ENCODE results near the gene BIK. TPM values are rescaled to one million over a fixed set of nuclear protein-coding genes. Genes with fewer than 3 reads are reported as not detected.

BIK gene
- polyA plus RNA-seq, 2 donors: 11.4 to 18.5 TPM

DNA sequence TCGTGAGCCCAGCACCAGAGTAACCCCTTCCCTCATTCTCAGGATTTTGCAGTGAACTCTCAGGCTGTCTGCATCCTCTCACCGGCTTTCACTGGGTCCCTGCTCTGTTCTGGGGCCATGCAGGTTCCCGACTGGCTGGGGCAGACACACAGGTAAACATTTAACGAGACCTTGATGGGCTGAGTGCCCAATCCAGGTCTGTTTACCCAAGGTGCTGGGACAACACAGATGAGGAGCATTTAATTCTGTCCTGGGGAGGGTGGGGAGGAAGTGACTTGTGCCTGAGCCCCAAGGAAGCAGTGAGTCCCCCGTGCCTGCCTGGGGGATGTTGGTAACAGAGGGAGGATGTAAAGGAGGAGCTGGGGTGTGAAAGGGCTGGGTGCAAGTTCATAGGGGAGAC, 4.4 kb downstream of the BIK start:
- H3K4me3 ChIP-seq (ENCODE audit: low read depth in 1 of 2, low read length in 2 of 2): no peak overlapping the region
- peaks cover 0 to 10% of the 10 kb centered on the region in 2 donors for H3K4me1 ChIP-seq (ENCODE audit: control insufficient read depth in 2 of 2, insufficient read depth in 2 of 2, low read length in 1 of 2)
- 37 to 43% methylated on average over 5 of the region's 5 CpGs for WGBS, 2 donors
- H3K36me3 ChIP-seq (ENCODE audit: control insufficient read depth in 2 of 2, insufficient read depth in 2 of 2, low read length in 1 of 2): no peaks in the 10 kb centered on the region
- H3K27ac ChIP-seq (ENCODE audit: low read depth in 2 of 2, low read length in 1 of 2): no peak overlapping the region
- H3K27me3 ChIP-seq (ENCODE audit: control insufficient read depth in 1 of 2, insufficient read depth in 2 of 2, low read length in 2 of 2): no peaks in the 10 kb centered on the region
- H3K9me3 ChIP-seq (ENCODE audit: control insufficient read depth in 2 of 2, insufficient read depth in 1 of 2, low read depth in 1 of 2, low read length in 1 of 2): no peaks in the 10 kb centered on the region

DNA sequence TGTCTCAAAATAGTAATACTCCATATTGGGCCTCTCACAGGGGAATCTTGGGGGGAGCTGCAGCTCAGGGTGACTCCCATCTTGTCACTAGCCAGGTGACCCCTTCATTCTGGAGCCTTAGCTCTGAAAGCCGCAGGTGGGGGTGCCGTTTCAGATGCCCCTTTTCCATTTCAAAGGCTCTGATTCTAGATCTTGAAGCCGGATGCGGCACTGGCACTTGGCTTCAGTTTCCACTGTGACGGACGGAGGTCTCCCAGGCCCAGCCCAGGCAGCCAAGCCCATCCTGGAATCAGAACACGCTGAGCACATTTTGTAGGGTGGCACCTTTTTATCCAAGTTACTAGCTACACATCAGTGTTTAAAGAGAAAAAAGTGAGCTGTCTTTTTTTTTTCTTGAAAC, 6.4 kb downstream of the BIK start:
- Histone ChIP-seq H3K4me1 (ENCODE audit: control insufficient read depth in 2 of 2, insufficient read depth in 2 of 2, low read length in 1 of 2) (peaks cover 0 to 18% of the 10 kb centered on the region in 2 donors), H3K4me3 (ENCODE audit: low read depth in 1 of 2, low read length in 2 of 2) (no peak overlapping the region), H3K27me3 (ENCODE audit: control insufficient read depth in 1 of 2, insufficient read depth in 2 of 2, low read length in 2 of 2) (no peaks in the 10 kb centered on the region), H3K27ac (ENCODE audit: low read depth in 2 of 2, low read length in 1 of 2) (no peak overlapping the region), H3K9me3 (ENCODE audit: control insufficient read depth in 2 of 2, insufficient read depth in 1 of 2, low read depth in 1 of 2, low read length in 1 of 2) (no peaks in the 10 kb centered on the region), H3K36me3 (ENCODE audit: control insufficient read depth in 2 of 2, insufficient read depth in 2 of 2, low read length in 1 of 2) (peaks cover 0 to 4% of the 10 kb centered on the region in 2 donors)
- WGBS, 2 donors: 92 to 93% methylated on average over 7 of the region's 7 CpGs

DNA sequence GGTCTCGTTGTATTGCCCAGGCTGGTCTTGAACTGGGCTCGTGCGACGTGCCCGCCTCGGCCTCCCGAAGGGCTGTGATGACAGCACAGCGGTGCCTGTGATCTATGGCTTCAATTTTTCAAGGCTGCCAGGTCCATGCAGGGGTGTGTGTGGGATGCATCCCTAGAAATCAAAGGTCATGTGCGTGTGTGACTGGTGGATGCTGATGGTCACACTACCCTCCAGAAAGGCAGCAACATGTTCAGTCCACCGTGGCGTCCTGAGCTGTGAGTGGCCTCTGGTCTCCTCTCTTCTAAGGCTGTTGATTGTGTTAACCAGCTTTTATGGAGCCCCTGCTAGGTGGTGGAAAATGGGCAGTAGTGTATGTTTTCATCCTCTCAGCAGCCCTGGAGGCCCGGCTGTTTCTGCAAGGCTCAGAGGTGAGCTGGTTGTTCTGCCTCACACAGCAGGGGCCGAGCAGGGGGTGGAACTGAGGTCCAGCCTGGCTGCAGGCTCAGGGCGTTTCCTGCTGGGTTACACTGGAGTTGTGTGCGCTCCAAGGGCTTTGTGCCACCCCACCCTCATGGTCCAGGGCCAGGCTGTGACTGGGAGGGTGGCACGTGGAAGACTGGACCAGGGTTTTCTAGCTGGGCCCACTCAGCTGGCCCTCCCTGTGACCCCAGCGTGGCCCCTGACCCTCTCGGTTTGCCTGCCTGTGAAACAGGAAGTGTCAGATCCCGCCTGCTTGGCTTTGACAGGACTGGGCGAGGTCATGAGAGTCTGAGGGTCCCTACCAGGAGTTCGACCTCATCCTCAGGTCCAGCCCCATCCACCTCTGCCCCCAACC, 7.7 kb downstream of the BIK start:
- Histone ChIP-seq H3K36me3 (ENCODE audit: control insufficient read depth in 2 of 2, insufficient read depth in 2 of 2, low read length in 1 of 2) (peaks cover 0 to 4% of the 10 kb centered on the region in 2 donors), H3K4me1 (ENCODE audit: control insufficient read depth in 2 of 2, insufficient read depth in 2 of 2, low read length in 1 of 2) (peaks cover 0 to 21% of the 10 kb centered on the region in 2 donors), H3K27me3 (ENCODE audit: control insufficient read depth in 1 of 2, insufficient read depth in 2 of 2, low read length in 2 of 2) (no peaks in the 10 kb centered on the region), H3K4me3 (ENCODE audit: low read depth in 1 of 2, low read length in 2 of 2) (no peak overlapping the region), H3K9me3 (ENCODE audit: control insufficient read depth in 2 of 2, insufficient read depth in 1 of 2, low read depth in 1 of 2, low read length in 1 of 2) (no peaks in the 10 kb centered on the region), H3K27ac (ENCODE audit: low read depth in 2 of 2, low read length in 1 of 2) (peak overlapping the region; percentile 61 to 84)
- 66 to 74% methylated on average over 21 of the region's 21 CpGs for WGBS, 2 donors

DNA sequence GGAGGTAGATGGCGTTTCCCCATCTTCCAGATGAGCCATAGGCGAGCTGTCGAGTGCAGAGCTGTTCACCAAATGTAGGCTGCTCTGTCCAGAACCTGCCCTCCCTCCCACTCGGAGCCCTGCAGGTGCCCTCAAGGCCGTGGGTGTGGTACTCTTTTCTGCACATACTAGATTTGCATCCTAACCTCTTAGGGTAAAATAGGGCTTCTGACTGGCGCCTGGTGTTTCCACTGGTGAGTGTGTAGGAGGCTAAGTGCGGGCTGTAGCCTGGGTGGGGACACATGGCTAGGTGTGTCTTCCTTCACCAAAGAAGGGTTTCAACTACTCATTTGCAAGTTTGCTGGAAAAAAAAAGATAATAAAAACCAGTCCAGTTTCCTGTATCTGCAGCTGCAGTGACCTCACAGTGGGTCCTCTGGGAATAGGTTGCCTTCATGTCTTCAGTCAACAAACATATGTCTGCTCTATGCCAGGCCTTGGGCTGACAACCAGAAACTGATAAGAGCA, 8.5 kb downstream of the BIK start:
- Histone ChIP-seq H3K4me3 (ENCODE audit: low read depth in 1 of 2, low read length in 2 of 2) (no peak overlapping the region), H3K4me1 (ENCODE audit: control insufficient read depth in 2 of 2, insufficient read depth in 2 of 2, low read length in 1 of 2) (peaks cover 0 to 18% of the 10 kb centered on the region in 2 donors), H3K27ac (ENCODE audit: low read depth in 2 of 2, low read length in 1 of 2) (peak overlapping the region; percentile 61 to 84), H3K27me3 (ENCODE audit: control insufficient read depth in 1 of 2, insufficient read depth in 2 of 2, low read length in 2 of 2) (no peaks in the 10 kb centered on the region), H3K36me3 (ENCODE audit: control insufficient read depth in 2 of 2, insufficient read depth in 2 of 2, low read length in 1 of 2) (peaks cover 0 to 4% of the 10 kb centered on the region in 2 donors), H3K9me3 (ENCODE audit: control insufficient read depth in 2 of 2, insufficient read depth in 1 of 2, low read depth in 1 of 2, low read length in 1 of 2) (no peaks in the 10 kb centered on the region)
- WGBS, 2 donors: 51 to 53% methylated on average over 7 of the region's 7 CpGs

DNA sequence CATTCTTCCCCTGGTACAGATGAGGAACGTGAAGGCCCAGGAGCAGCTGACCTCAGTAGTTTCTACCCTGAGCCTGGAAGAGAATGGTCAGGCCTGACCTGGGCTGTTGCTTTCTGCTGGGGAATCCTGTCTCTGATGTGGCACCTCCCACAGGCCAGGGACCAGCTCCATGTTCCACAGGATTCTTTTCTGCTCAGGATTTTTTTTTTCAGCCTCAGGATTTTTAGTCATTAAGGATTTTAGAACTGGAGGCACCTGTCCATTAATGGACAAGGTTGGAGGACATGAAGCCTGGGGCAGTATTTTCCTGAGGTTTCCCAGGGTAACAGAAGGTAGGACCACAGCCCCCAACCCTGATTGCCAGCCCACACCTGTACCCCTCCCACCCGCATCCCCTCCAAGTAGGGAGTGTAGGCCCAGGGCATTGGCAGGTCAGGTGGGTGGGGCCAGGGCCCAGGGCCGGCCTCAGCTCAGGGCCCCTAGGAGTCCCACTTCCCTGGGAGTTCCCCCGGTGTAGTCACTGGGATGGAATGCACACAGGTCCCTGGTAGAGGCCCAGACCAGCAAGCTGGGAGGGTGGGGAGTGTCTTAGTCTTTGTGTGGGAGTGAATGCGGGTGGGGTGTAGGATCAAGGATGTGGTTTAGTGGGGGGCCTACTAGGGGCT, 16.1 kb downstream of the BIK start:
- Histone ChIP-seq H3K4me1 (ENCODE audit: control insufficient read depth in 2 of 2, insufficient read depth in 2 of 2, low read length in 1 of 2) (peaks cover 2 to 15% of the 10 kb centered on the region in 2 donors), H3K9me3 (ENCODE audit: control insufficient read depth in 2 of 2, insufficient read depth in 1 of 2, low read depth in 1 of 2, low read length in 1 of 2) (no peaks in the 10 kb centered on the region), H3K27ac (ENCODE audit: low read depth in 2 of 2, low read length in 1 of 2) (peak overlapping the region; percentile 87 to 88), H3K36me3 (ENCODE audit: control insufficient read depth in 2 of 2, insufficient read depth in 2 of 2, low read length in 1 of 2) (peaks cover 0 to 13% of the 10 kb centered on the region in 2 donors), H3K27me3 (ENCODE audit: control insufficient read depth in 1 of 2, insufficient read depth in 2 of 2, low read length in 2 of 2) (no peaks in the 10 kb centered on the region), H3K4me3 (ENCODE audit: low read depth in 1 of 2, low read length in 2 of 2) (no peak overlapping the region)
- WGBS, 2 donors: 45 to 51% methylated on average over 5 of the region's 5 CpGs

DNA sequence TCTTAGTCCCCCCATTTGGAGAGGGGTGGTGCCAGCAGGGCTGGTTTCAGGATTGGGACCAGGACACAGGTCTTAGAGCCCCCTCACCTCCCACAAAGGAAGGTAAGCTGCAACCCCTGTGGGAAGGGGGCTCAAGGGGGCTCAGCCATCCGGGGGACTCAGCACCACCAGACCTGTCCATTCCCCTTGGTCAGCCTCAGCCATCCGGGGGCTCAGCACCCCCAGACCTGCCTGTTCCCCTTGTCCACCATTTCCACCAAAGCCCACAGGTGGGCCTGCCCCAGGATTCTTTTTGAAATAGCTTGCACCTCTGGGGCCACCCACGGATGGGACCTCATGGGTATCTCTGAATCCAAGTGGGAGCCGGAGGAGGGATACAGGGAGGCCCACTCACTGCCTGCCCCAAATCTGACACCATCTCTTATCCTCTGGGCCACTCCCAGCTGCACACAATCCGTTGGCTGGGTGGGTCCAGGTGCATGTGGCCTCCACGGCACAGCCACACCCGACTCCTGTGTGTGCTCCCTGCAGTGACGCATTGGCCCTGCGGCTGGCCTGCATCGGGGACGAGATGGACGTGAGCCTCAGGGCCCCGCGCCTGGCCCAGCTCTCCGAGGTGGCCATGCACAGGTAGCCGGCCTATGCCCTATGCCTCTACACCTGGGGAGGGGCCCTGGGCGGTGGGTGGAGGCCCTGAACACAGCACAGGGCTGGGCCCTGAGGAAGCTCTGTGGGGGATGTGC, 16.8 kb downstream of the BIK start:
- Histone ChIP-seq H3K4me1 (ENCODE audit: control insufficient read depth in 2 of 2, insufficient read depth in 2 of 2, low read length in 1 of 2) (peaks cover 2 to 17% of the 10 kb centered on the region in 2 donors), H3K9me3 (ENCODE audit: control insufficient read depth in 2 of 2, insufficient read depth in 1 of 2, low read depth in 1 of 2, low read length in 1 of 2) (no peaks in the 10 kb centered on the region), H3K27ac (ENCODE audit: low read depth in 2 of 2, low read length in 1 of 2) (peak overlapping the region; percentile 87 to 88), H3K27me3 (ENCODE audit: control insufficient read depth in 1 of 2, insufficient read depth in 2 of 2, low read length in 2 of 2) (no peaks in the 10 kb centered on the region), H3K4me3 (ENCODE audit: low read depth in 1 of 2, low read length in 2 of 2) (no peak overlapping the region), H3K36me3 (ENCODE audit: control insufficient read depth in 2 of 2, insufficient read depth in 2 of 2, low read length in 1 of 2) (peaks cover 0 to 19% of the 10 kb centered on the region in 2 donors)
- WGBS, 2 donors: 59 to 65% methylated on average over 17 of the region's 17 CpGs

DNA sequence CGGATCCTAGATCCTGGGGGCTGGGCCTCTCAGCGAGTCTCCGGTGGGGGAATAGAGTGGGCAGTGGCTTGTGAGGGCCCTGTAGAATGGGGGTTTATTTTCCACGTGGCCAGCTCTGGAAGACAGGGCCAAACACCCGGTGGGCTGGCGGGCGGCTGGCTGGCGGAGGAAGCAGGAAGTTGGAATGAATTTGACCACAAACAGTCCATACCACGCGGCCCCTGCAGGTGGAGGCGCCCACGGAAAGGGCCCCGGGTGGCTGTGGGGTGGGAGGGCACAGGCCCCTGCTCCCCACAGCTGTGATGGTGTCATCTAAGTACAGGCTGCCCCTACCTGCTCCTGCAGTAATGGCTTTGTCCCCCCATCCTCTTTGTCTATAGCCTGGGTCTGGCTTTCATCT, 17.6 kb downstream of the BIK start:
- peak overlapping the region; percentile 57 to 88 for H3K27ac ChIP-seq (ENCODE audit: low read depth in 2 of 2, low read length in 1 of 2)
- H3K27me3 ChIP-seq (ENCODE audit: control insufficient read depth in 1 of 2, insufficient read depth in 2 of 2, low read length in 2 of 2): no peaks in the 10 kb centered on the region
- peaks cover 2 to 14% of the 10 kb centered on the region in 2 donors for H3K4me1 ChIP-seq (ENCODE audit: control insufficient read depth in 2 of 2, insufficient read depth in 2 of 2, low read length in 1 of 2)
- H3K36me3 ChIP-seq (ENCODE audit: control insufficient read depth in 2 of 2, insufficient read depth in 2 of 2, low read length in 1 of 2): peaks cover 2 to 25% of the 10 kb centered on the region in 2 donors
- no peak overlapping the region for H3K4me3 ChIP-seq (ENCODE audit: low read depth in 1 of 2, low read length in 2 of 2)
- H3K9me3 ChIP-seq (ENCODE audit: control insufficient read depth in 2 of 2, insufficient read depth in 1 of 2, low read depth in 1 of 2, low read length in 1 of 2): no peaks in the 10 kb centered on the region
- WGBS, 2 donors: 46 to 60% methylated on average over 13 of the region's 13 CpGs

DNA sequence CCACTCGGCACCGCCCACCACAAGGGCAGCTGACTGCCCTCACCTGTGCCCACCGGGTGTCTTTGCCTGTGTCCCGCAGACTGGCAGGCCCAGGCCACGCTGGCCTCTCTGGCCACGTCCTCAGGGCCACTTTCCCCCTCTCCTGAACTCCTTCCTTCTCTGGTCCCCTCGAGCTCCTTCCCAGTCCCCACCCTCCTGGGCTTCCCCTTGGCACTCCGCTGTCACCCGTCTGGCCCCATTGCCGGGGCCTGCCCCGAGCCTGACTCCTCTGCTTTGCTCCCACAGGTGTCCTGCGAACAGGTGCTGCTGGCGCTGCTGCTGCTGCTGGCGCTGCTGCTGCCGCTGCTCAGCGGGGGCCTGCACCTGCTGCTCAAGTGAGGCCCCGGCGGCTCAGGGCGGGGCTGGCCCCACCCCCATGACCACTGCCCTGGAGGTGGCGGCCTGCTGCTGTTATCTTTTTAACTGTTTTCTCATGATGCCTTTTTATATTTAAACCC, 18.4 kb downstream of the BIK start:
- WGBS, 2 donors: 38 to 48% methylated on average over 20 of the region's 20 CpGs
- Histone ChIP-seq H3K9me3 (ENCODE audit: control insufficient read depth in 2 of 2, insufficient read depth in 1 of 2, low read depth in 1 of 2, low read length in 1 of 2) (no peaks in the 10 kb centered on the region), H3K4me1 (ENCODE audit: control insufficient read depth in 2 of 2, insufficient read depth in 2 of 2, low read length in 1 of 2) (peaks cover 2 to 14% of the 10 kb centered on the region in 2 donors), H3K27me3 (ENCODE audit: control insufficient read depth in 1 of 2, insufficient read depth in 2 of 2, low read length in 2 of 2) (no peaks in the 10 kb centered on the region), H3K27ac (ENCODE audit: low read depth in 2 of 2, low read length in 1 of 2) (no peak overlapping the region), H3K4me3 (ENCODE audit: low read depth in 1 of 2, low read length in 2 of 2) (no peak overlapping the region), H3K36me3 (ENCODE audit: control insufficient read depth in 2 of 2, insufficient read depth in 2 of 2, low read length in 1 of 2) (peaks cover 7 to 30% of the 10 kb centered on the region in 2 donors)

Data from esophagus (tissue), 2 donors.